CD4-positive, alpha-beta T cell treated with Interferon alpha-2 for 1 hour (primary cell): Measurements from ENCODE around the gene MGMT.

Source experiments
- DNase-seq, 2 donors: peaks; one replicate each; pipeline ENCODE4 v3.0.0-alpha.2; 2020 to 2022

MGMT gene

GRCh38 chr10:129717816-129718547, 250.9 kb downstream of the MGMT start:
- DNase-seq: no peak

GRCh38 chr10:129718548-129719414, 251.7 kb downstream of the MGMT start:
- no peak for DNase-seq

GRCh38 chr10:129719415-129719739, 252.3 kb downstream of the MGMT start:
- no peak for DNase-seq

GRCh38 chr10:129719889-129720590, 253.0 kb downstream of the MGMT start:
- no peak for DNase-seq

GRCh38 chr10:129725011-129725410, 258.0 kb downstream of the MGMT start:
- DNase-seq: no peak

- no peak for DNase-seq
These were observed 258.4 kb downstream of the MGMT start for GRCh38 chr10:129725482-129725881.

GRCh38 chr10:129725890-129726631, 259.0 kb downstream of the MGMT start:
- no peak for DNase-seq

GRCh38 chr10:129727071-129727470, 260.0 kb downstream of the MGMT start:
- no peak for DNase-seq

- no peak for DNase-seq
These were observed 260.5 kb downstream of the MGMT start for GRCh38 chr10:129727495-129727894.

- no peak for DNase-seq
These were observed 261.3 kb downstream of the MGMT start for GRCh38 chr10:129728246-129728820.

- DNase-seq: no peak
These were observed 262.1 kb downstream of the MGMT start for GRCh38 chr10:129728905-129729795.

GRCh38 chr10:129730272-129730992, 263.4 kb downstream of the MGMT start:
- no peak for DNase-seq

GRCh38 chr10:129730993-129731325, 263.9 kb downstream of the MGMT start:
- no peak for DNase-seq

GRCh38 chr10:129740532-129741279, 273.7 kb downstream of the MGMT start:
- no peak for DNase-seq

- DNase-seq: no peak
These were observed 274.4 kb downstream of the MGMT start for GRCh38 chr10:129741280-129741977.

- no peak for DNase-seq
These were observed 275.1 kb downstream of the MGMT start for GRCh38 chr10:129741978-129742741.

GRCh38 chr10:129742742-129743550, 275.9 kb downstream of the MGMT start:
- DNase-seq: no peak

- DNase-seq: no peak
These were observed 276.7 kb downstream of the MGMT start for GRCh38 chr10:129743738-129744133.
